Measurements from ENCODE around the gene CASQ2. TPM values are rescaled to one million over a fixed set of nuclear protein-coding genes. Genes with fewer than 3 reads are reported as not detected.

The CASQ2 gene
- total RNA-seq, 1 donor from 2014 or later: 0.11 TPM

- Histone ChIP-seq H3K36me3 (ENCODE audit: insufficient read depth, low read length) (no peaks in the 10 kb centered on the region), H3K27ac (ENCODE audit: low read depth, low read length) (no peak overlapping the region), H3K79me2 (ENCODE audit: insufficient read depth, low read length) (no peaks in the 10 kb centered on the region), H3K9ac (ENCODE audit: low read length) (no peak overlapping the region), H3K9me3 (ENCODE audit: insufficient read depth, low read depth, low read length) (no peaks in the 10 kb centered on the region), H2AFZ (ENCODE audit: low read depth, low read length) (no peak overlapping the region), H3K4me3 (ENCODE audit: insufficient read depth, low read depth, low read length) (no peak overlapping the region), H3K4me1 (ENCODE audit: insufficient read depth, low read length) (no peaks in the 10 kb centered on the region), H3K27me3 (ENCODE audit: insufficient read depth, low read length) (peaks cover 14% of the 10 kb centered on the region), H3K4me2 (ENCODE audit: low read length) (no peak overlapping the region), H4K20me1 (ENCODE audit: insufficient read depth, low read length) (no peaks in the 10 kb centered on the region)
- FAIRE-seq (no peak), DNase-seq (ENCODE audit: low read depth) (no peak)
- H3K27ac Mint-ChIP-seq (ENCODE audit: unreplicated experiment): no peak overlapping the region
- peaks cover 30% of the 10 kb centered on the region for H3K4me1 Mint-ChIP-seq (ENCODE audit: low read depth, unreplicated experiment)
- peaks cover 19% of the 10 kb centered on the region for H3K27me3 Mint-ChIP-seq (ENCODE audit: low read depth, unreplicated experiment)
- TF ChIP-seq EZH2 (IDR thresholded peaks at IDR 0.05; ENCODE audit: insufficient read depth, low read length) (no peak), CTCF (IDR thresholded peaks at IDR 0.05; ENCODE audit: insufficient read depth, low read depth, low read length) (no peak)
- H3K4me3 Mint-ChIP-seq (ENCODE audit: unreplicated experiment): no peak overlapping the region
- H3K36me3 Mint-ChIP-seq (ENCODE audit: low read depth, unreplicated experiment): peaks cover 1% of the 10 kb centered on the region
- peaks cover 2% of the 10 kb centered on the region for H3K9me3 Mint-ChIP-seq (ENCODE audit: unreplicated experiment)
Observed at GRCh38 chr1:115713906-115714305, 54.6 kb downstream of the CASQ2 start.

GRCh38 chr1:115712911-115713609 is 55.5 kb downstream of the CASQ2 start:
- Mint-ChIP-seq H3K27me3 (ENCODE audit: low read depth, unreplicated experiment) (peaks cover 14% of the 10 kb centered on the region), H3K9me3 (ENCODE audit: unreplicated experiment) (peaks cover 2% of the 10 kb centered on the region), H3K36me3 (ENCODE audit: low read depth, unreplicated experiment) (peaks cover 1% of the 10 kb centered on the region), H3K4me1 (ENCODE audit: low read depth, unreplicated experiment) (peaks cover 24% of the 10 kb centered on the region), H3K27ac (ENCODE audit: unreplicated experiment) (no peak overlapping the region), H3K4me3 (ENCODE audit: unreplicated experiment) (no peak overlapping the region)
- TF ChIP-seq CTCF (IDR thresholded peaks at IDR 0.05; ENCODE audit: insufficient read depth, low read depth, low read length) (no peak), EZH2 (IDR thresholded peaks at IDR 0.05; ENCODE audit: insufficient read depth, low read length) (no peak)
- peaks cover 19% of the 10 kb centered on the region for H3K27me3 ChIP-seq (ENCODE audit: insufficient read depth, low read length)
- H3K36me3 ChIP-seq (ENCODE audit: insufficient read depth, low read length): no peaks in the 10 kb centered on the region
- no peak overlapping the region for H2AFZ ChIP-seq (ENCODE audit: low read depth, low read length)
- no peaks in the 10 kb centered on the region for H3K79me2 ChIP-seq (ENCODE audit: insufficient read depth, low read length)
- H3K9me3 ChIP-seq (ENCODE audit: insufficient read depth, low read depth, low read length): no peaks in the 10 kb centered on the region
- H3K9ac ChIP-seq (ENCODE audit: low read length): no peak overlapping the region
- DNase-seq (ENCODE audit: low read depth) (no peak), FAIRE-seq (no peak)
- no peaks in the 10 kb centered on the region for H3K4me1 ChIP-seq (ENCODE audit: insufficient read depth, low read length)
- no peak overlapping the region for H3K4me2 ChIP-seq (ENCODE audit: low read length)
- no peak overlapping the region for H3K4me3 ChIP-seq (ENCODE audit: insufficient read depth, low read depth, low read length)
- no peak overlapping the region for H3K27ac ChIP-seq (ENCODE audit: low read depth, low read length)
- no peaks in the 10 kb centered on the region for H4K20me1 ChIP-seq (ENCODE audit: insufficient read depth, low read length)

Data from astrocyte (in vitro differentiated cells and primary cell).